ENCODE measurements around the gene ACTBL2. TPM values are rescaled to one million over a fixed set of nuclear protein-coding genes. Genes with fewer than 3 reads are reported as not detected.

The ACTBL2 gene
- total RNA-seq, 3 donors from 2014 or later = 1.2 TPM; not detected in 2

GRCh38 chr5:57441557-57441956 lies 41.1 kb downstream of the ACTBL2 start:
- Histone ChIP-seq H3K4me1 (no peaks in the 10 kb centered on the region), H3K36me3 (no peaks in the 10 kb centered on the region), H3K4me3 (no peak overlapping the region), H3K27ac (peak overlapping the region; percentile 62 to 69), H3K27me3 (no peaks in the 10 kb centered on the region), H3K9me3 (no peaks in the 10 kb centered on the region)
- DNase-seq (ENCODE audit: low spot score in 2 of 2) = no peak
- TF ChIP-seq POLR2AphosphoS5 (IDR thresholded peaks at IDR 0.05) (no peak), POLR2A (IDR thresholded peaks at IDR 0.05) (no peak), CTCF (IDR thresholded peaks at IDR 0.05) (no peak)
- intact Hi-C loops (cut with DNase I; ENCODE audit: low total_unique reads) = no loop called here

- intact Hi-C loops (cut with DNase I; ENCODE audit: low total_unique reads) = no loop called here
- no peaks in the 10 kb centered on the region for H3K36me3 ChIP-seq
- H3K9me3 ChIP-seq = no peaks in the 10 kb centered on the region
- no peaks in the 10 kb centered on the region for H3K27me3 ChIP-seq
- TF ChIP-seq POLR2AphosphoS5 (IDR thresholded peaks at IDR 0.05) (no peak), CTCF (IDR thresholded peaks at IDR 0.05) (no peak), POLR2A (IDR thresholded peaks at IDR 0.05) (no peak)
- no peak overlapping the region for H3K27ac ChIP-seq
- H3K4me3 ChIP-seq = no peak overlapping the region
- no peaks in the 10 kb centered on the region for H3K4me1 ChIP-seq
- DNase-seq (ENCODE audit: low spot score in 2 of 2) = no peak
Measured at GRCh38 chr5:57439601-57440000, 43.0 kb downstream of the ACTBL2 start.

- Histone ChIP-seq H3K4me1 (no peaks in the 10 kb centered on the region), H3K27me3 (no peaks in the 10 kb centered on the region), H3K9me3 (no peaks in the 10 kb centered on the region), H3K4me3 (no peak overlapping the region), H3K36me3 (no peaks in the 10 kb centered on the region), H3K27ac (no peak overlapping the region)
- DNase-seq (ENCODE audit: low spot score in 2 of 2) = no peak
- intact Hi-C loops (cut with DNase I; ENCODE audit: low total_unique reads) = no loop called here
- no peak for TF ChIP-seq POLR2A (IDR thresholded peaks at IDR 0.05)
Measured at GRCh38 chr5:57437976-57438805, 44.4 kb downstream of the ACTBL2 start.

GRCh38 chr5:57436586-57436985 lies 46.0 kb downstream of the ACTBL2 start:
- no peaks in the 10 kb centered on the region for H3K4me1 ChIP-seq
- peak overlapping the region; percentile 30 to 56 for H3K27ac ChIP-seq
- intact Hi-C loops (cut with DNase I; ENCODE audit: low total_unique reads) = no loop called here
- no peaks in the 10 kb centered on the region for H3K36me3 ChIP-seq
- H3K4me3 ChIP-seq = no peak overlapping the region
- DNase-seq (ENCODE audit: low spot score in 2 of 2) = no peak
- H3K9me3 ChIP-seq = no peaks in the 10 kb centered on the region
- H3K27me3 ChIP-seq = no peaks in the 10 kb centered on the region
- TF ChIP-seq CTCF (IDR thresholded peaks at IDR 0.05) (no peak), POLR2A (IDR thresholded peaks at IDR 0.05) (no peak), POLR2AphosphoS5 (IDR thresholded peaks at IDR 0.05) (no peak)

- Histone ChIP-seq H3K27ac (peak overlapping the region; percentile 33 to 56), H3K9me3 (no peaks in the 10 kb centered on the region), H3K27me3 (no peaks in the 10 kb centered on the region), H3K36me3 (no peaks in the 10 kb centered on the region), H3K4me1 (no peaks in the 10 kb centered on the region), H3K4me3 (no peak overlapping the region)
- intact Hi-C loops (cut with DNase I; ENCODE audit: low total_unique reads) = no loop called here
- DNase-seq (ENCODE audit: low spot score in 2 of 2) = no peak
- TF ChIP-seq POLR2A (IDR thresholded peaks at IDR 0.05) = no peak
- no peak for TF ChIP-seq POLR2AphosphoS5 (IDR thresholded peaks at IDR 0.05)
- TF ChIP-seq CTCF (IDR thresholded peaks at IDR 0.05) = no peak
Measured at GRCh38 chr5:57435701-57436134, 46.9 kb downstream of the ACTBL2 start.

All from breast epithelium (tissue), 4 donors.